ENCODE measurements around the gene ALAD. TPM values are rescaled to one million over a fixed set of nuclear protein-coding genes. Genes with fewer than 3 reads are reported as not detected.
A peak's percentile ranks its signal among the peaks of the same experiment; 100 is the strongest.

Gene ALAD
- total and polyA plus RNA-seq, 2 of the 13 experiments (the other 11 are each of a cell fraction or from before 2014, with no cell fraction given) = 21.8 to 30.1 TPM

- TF ChIP-seq ZMYM2 (CRISPR knock-in tag; IDR thresholded peaks at IDR 0.05) = peak; percentile 94
- TF ChIP-seq ZNF354B (CRISPR knock-in tag; IDR thresholded peaks at IDR 0.05) = no peak
- peak; percentile 70; the same call in 1 of the 2 replicates for TF ChIP-seq ZNF580 (CRISPR knock-in tag; IDR thresholded peaks at IDR 0.05; ENCODE audit: borderline replicate concordance, low read depth)
- TF ChIP-seq CREB1 (IDR thresholded peaks at IDR 0.05) = no peak
- peak; percentile 52; the same call in 1 of the 2 replicates for TF ChIP-seq CREB1 (CRISPR knock-in tag; IDR thresholded peaks at IDR 0.05)
- TF ChIP-seq ARID2 (CRISPR knock-in tag; IDR thresholded peaks at IDR 0.05; ENCODE audit: borderline replicate concordance) = peak; percentile 52; the same call in 1 of the 2 replicates
- 0 out of 2 replicates have a peak, but pooled peaks have one; percentile 10 for TF ChIP-seq SIX4 (CRISPR knock-in tag; IDR thresholded peaks at IDR 0.05)
- TF ChIP-seq ZSCAN25 (CRISPR knock-in tag; IDR thresholded peaks at IDR 0.05) = no peak
- no peak for TF ChIP-seq SETDB1 (CRISPR knock-in tag; IDR thresholded peaks at IDR 0.05; ENCODE audit: borderline replicate concordance)
- TF ChIP-seq MXD3 (CRISPR knock-in tag; IDR thresholded peaks at IDR 0.05) = no peak
- TF ChIP-seq ZNF414 (CRISPR knock-in tag; IDR thresholded peaks at IDR 0.05) = peak; percentile 29; the same call in 1 of the 2 replicates
- no peak for TF ChIP-seq CENPT (CRISPR knock-in tag; IDR thresholded peaks at IDR 0.05; ENCODE audit: low read depth)
- no peak for TF ChIP-seq MBD4 (IDR thresholded peaks at IDR 0.05; ENCODE audit: borderline replicate concordance, low read length)
- peak; percentile 55; the same call in 1 of the 2 replicates for TF ChIP-seq NR2F2 (IDR thresholded peaks at IDR 0.05; ENCODE audit: borderline replicate concordance, low read depth)
- peak; percentile 47; the same call in 1 of the 2 replicates for TF ChIP-seq ZNF792 (CRISPR knock-in tag; IDR thresholded peaks at IDR 0.05)
- TF ChIP-seq THRA (CRISPR knock-in tag; IDR thresholded peaks at IDR 0.05; ENCODE audit: borderline replicate concordance) = peak; percentile 84; the same call in 1 of the 2 replicates
- TF ChIP-seq ZBTB44 (CRISPR knock-in tag; IDR thresholded peaks at IDR 0.05) = no peak
- TF ChIP-seq ZUFSP (CRISPR knock-in tag; IDR thresholded peaks at IDR 0.05; ENCODE audit: borderline replicate concordance) = no peak
- TF ChIP-seq IKZF5 (CRISPR knock-in tag; IDR thresholded peaks at IDR 0.05) = peak; percentile 83
- no peak for TF ChIP-seq ZFAT (CRISPR knock-in tag; conservative IDR thresholded peaks at IDR 0.05)
- no peak for TF ChIP-seq SP4 (CRISPR knock-in tag; IDR thresholded peaks at IDR 0.05)
- TF ChIP-seq FOXC1 (CRISPR knock-in tag; IDR thresholded peaks at IDR 0.05; ENCODE audit: borderline replicate concordance) = no peak
These were observed 5.9 kb downstream of the ALAD start (continued) for GRCh38 chr9:113395000-113395861.

Data from HepG2 (cell line).